GM19238 (cell line): ENCODE data around the gene NLK.

Source experiments
- DNase-seq: peaks from one replicate; pipeline ENCODE4 v3.0.0; 2011; ENCODE audit warnings: low spot score; ENCODE audit not compliant: insufficient read length

The NLK gene

GRCh38 chr17:28112181-28112580 is 69.7 kb downstream of the NLK start:
- DNase-seq: no peak

DNA sequence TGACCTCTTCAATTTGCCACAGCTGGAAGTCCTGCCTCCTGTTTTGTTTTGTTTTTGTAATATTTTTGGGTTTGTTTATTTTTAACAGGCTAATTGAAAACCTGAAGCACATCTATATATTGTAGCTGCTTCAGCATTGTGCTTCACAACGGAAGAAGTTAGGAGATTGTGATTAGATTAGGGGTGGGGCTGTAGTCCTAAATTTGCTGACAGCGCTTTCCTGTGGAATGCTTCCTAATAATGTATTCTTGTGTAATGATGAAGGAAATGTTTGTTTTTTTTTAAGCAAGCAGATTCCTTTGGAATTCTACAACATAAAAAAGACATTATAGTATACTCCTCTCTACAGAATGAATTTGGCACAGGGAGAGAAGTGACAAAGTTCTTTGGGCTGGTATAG is 70.1 kb downstream of the NLK start:
- DNase-seq: no peak

DNA sequence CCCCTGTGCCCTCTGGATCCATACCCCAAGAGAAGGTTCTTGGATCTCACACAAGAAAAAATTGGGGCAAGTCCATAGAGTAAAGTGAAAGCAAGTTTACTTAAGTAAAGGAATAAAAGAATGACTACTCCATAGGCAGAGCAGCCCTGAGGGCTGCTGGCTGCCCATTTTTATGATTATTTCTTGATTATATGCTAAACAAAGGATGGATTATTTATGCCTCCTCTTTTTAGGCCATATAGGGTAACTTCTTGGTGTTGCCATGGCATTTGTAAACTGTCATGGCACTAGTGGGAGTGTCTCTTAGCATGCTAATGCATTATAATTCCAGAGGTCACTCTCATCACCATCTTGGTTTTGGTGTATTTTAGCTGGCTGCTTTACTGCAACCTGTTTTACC is 70.8 kb downstream of the NLK start:
- DNase-seq: no peak

- no peak for DNase-seq
Measured at GRCh38 chr17:28115046-28115445, 72.6 kb downstream of the NLK start.

DNA sequence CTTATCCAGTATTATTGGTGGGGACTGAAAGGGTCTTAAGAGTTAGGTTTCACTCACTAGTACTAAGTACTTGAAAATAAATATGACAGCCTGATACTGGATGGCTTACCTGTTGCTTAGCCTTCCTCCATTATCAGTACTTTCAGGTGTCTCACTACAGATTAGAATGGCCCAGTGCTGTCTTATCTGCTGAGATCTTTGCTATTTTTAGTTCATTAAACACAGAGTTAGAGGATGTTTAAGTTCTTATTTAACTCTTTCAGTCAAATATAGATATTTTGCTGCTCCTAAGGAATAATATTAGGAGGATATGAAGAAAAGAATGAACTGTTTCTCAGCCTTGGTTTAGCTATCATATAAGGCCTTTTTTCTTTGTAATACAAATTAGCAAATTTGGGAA is 74.8 kb downstream of the NLK start:
- no peak for DNase-seq

DNA sequence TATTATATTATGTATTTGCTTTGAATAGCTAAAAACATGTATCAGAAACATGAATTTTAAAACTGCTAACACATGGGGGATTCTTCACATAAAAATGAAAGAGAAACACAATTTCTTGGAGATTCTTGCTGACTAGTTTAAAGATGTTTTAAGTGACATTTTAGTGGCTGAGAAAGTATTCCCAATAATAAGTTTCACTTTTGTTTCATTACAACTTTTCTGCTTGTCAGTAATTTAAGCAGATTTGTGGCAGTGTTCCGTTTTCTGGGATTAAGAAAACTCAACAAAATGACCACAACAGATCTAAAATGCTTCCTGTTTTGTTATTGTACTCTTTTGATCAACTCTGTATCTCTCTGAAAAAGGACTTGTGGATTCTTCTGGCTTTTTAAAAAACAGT is 75.9 kb downstream of the NLK start:
- no peak for DNase-seq

- no peak for DNase-seq
Measured at GRCh38 chr17:28119046-28119445, 76.6 kb downstream of the NLK start.

GRCh38 chr17:28119560-28119959 is 77.1 kb downstream of the NLK start:
- no peak for DNase-seq

- no peak for DNase-seq
Measured at GRCh38 chr17:28120766-28121165, 78.3 kb downstream of the NLK start.

DNA sequence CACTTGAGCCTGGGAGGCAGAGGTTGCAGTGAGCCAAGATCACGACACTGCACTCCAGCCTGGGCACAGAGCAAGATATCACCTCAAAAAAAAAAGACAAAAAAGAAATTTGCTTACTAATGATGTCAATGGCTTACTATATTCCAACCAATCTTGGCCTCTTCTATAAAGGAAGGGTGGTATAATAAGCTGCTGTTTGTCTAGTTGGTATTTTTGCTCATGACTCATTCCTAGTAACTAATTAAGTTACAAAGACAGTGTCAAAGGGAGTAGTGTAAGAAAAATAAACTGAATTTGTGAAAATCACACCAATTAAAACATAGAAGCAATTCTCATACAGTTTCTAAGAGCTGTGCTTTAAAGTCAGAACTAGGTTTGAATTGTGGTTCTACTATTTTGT is 82.5 kb downstream of the NLK start:
- DNase-seq: no peak

GRCh38 chr17:28125526-28126378 is 83.3 kb downstream of the NLK start:
- DNase-seq: no peak

DNA sequence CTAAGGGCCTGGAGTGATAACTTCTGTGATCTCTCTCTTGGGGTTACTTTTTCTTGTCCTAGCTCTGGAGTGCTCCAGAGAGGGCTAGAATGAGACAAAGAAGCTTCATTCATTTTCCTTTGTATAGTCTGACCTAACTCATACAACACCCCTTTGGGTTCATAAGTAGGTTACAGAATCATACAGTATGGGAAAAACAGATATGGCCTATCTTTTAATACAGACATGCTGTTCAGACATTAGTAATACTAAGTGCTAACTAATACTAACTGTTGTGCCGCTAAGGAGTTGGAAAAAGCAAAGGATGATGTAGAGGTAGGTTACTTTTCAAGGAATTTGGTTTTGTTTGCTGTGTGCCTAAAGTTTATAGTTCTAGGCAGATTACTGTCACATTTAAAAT is 84.7 kb downstream of the NLK start:
- DNase-seq: no peak

GRCh38 chr17:28128779-28129178 is 86.3 kb downstream of the NLK start:
- no peak for DNase-seq

- no peak for DNase-seq
Measured at GRCh38 chr17:28130472-28130871, 88.0 kb downstream of the NLK start.

GRCh38 chr17:28131599-28131998 is 89.1 kb downstream of the NLK start:
- DNase-seq: no peak

GRCh38 chr17:28133562-28133970 is 91.1 kb downstream of the NLK start:
- no peak for DNase-seq

- no peak for DNase-seq
Measured at GRCh38 chr17:28136923-28137322, 94.4 kb downstream of the NLK start.

- no peak for DNase-seq
Measured at GRCh38 chr17:28139822-28140221, 97.3 kb downstream of the NLK start.

GRCh38 chr17:28141313-28141712 is 98.8 kb downstream of the NLK start:
- no peak for DNase-seq

- no peak for DNase-seq
Measured at GRCh38 chr17:28141773-28142172, 99.3 kb downstream of the NLK start.

DNA sequence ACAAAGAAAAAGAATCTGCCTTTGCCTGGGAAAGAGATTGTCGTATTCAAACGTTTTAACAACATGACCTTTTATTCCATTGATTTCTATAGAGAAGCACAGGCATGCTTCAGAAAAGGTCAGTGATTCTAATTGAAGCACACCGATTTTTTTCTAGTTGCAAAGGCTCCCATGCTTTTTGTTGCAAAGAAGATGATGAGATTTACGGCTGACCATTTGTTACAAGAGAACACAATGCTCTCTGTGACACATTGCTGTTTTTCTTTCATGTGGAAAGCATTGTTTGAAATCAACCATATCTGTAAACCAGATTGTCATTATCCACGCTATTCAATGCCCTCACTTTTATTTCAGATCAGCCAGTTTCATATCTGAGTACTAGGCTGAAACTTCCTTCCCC is 99.8 kb downstream of the NLK start:
- DNase-seq: no peak

- no peak for DNase-seq
Measured at GRCh38 chr17:28144019-28144418, 101.5 kb downstream of the NLK start.

DNA sequence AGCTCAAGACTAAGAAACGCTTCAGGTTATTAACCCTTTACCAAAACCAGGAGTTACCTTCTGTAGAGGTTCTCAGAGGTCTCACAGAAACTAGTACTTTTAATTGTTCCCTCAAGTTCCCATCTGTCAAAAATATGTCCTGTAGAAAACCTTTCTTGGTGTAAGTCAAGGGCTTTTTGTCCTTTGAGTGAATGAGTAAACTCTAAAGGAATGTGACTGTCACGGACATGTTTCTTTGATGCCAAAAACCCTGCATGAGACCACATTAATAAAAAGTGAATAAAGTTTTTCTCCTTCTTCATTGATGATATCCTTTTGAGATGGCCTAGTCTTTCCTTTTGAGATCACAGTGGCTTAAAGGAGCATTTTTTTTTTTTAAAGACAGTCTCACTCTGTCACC is 102.9 kb downstream of the NLK start:
- no peak for DNase-seq

- no peak for DNase-seq
Measured at GRCh38 chr17:28147017-28147416, 104.5 kb downstream of the NLK start.
